HG03457 (cell line): Measurements from ENCODE around the gene DCP2.

Source experiments
- ATAC-seq: cut with Tn5 transposase; IDR thresholded peaks from one replicate; pipeline ENCODE4 v1.9.1; 2021; ENCODE audit warnings: moderate number of reproducible peaks; ENCODE audit not compliant: unreplicated experiment

Gene DCP2

DNA sequence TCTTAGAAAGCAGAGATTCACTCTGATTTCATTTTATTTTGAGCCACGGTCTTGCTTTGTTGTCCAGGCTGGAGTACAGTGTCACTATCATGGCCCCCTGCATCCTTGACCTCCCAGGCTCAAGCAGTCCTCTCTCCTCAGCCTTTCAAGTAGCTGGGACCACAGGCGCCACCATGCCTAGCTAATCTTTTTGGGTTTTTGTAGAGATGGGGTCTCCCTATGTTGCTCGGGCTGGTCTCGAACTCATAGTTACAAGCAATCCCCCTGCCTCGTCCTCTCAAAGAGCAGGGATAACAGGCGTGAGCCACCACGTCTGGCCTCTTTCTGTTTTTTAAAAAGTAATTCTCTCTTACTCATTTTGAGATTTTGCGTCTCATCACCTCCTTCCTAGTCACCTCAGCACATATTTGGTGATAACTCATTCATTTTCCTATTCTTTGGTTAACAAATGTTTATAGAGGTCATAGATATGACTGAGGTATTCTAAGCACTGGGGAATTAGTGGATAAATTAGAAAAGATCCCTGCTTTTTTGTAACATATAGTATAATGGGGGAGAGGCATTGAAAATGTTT is 10.8 kb upstream of the DCP2 start:
- no peak for ATAC-seq

DNA sequence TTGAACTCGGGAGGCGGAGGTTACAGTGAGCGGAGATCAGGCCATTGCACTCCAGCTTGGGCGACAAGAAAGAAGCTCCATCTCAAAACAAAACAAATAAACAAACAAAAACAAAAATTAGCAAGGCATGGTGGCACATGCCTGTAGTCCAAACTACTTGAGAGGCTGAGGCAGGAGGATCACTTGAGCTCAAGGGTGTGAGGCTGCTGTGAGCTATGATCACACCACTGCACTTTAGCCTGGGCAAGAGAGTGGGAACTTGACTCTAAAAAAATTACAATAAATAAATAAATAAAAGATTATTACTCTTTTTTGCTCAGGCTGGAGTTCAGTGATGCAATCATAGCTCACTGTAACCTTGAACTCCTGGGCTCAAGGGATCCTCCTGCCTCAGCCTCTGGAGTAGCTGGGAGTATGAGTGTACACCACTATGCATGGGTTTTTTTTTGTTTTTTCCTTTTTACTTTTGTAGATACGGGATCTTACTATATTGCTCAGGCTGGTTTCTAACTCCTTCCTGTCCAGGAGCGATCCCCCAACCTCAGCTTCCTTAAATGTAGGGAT is 9.0 kb upstream of the DCP2 start:
- ATAC-seq = no peak

DNA sequence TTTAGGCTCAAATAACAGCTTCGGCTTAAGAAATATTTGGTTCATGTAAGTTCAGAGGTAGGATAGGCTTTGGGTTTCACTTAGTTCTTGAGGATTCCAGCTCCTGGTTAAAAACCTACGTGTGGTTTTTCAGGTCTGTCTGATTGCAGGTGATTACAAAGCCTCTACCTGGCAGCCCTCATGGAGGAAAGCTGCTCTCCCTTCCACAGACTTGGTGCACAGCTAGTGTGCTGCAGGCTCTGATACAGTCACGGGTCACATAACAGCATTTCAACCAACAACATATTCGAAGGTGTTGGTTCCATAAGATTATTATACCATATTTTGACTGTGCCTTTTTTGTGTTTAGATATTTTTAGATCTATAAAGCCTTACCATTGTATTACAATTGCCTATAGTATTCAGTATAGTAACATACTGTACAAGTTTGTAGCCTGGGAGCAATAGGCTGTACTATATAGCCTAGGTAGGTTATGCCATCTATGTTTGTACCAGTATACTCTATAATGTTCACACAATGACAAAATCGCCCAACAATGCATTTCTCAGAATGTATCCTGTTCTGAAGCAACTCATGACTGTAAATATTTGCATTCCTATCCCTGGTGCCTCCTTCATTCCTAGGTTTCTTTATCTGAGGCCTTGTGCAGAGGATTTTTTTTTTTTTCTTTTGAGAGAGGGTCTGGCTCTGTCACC is 8.0 kb upstream of the DCP2 start:
- ATAC-seq = no peak

DNA sequence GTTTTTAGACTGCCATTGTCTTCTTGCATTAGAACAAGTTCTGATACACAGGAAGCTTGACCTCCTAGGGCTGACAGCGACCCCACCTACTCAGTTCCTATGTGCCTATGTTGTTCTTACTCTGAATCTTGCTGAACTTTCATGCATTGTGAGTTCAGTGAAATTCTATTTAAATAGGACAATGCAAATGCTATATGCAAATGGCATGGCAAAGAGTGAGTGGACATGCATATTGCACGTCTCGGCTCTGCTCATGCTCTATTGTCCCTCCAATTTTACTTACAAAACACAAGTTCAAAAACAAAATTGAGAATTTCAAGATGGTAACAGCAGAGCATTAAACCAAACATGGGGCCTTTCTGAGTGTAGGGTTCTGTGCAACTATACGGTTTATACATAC is 5.3 kb upstream of the DCP2 start:
- no peak for ATAC-seq

DNA sequence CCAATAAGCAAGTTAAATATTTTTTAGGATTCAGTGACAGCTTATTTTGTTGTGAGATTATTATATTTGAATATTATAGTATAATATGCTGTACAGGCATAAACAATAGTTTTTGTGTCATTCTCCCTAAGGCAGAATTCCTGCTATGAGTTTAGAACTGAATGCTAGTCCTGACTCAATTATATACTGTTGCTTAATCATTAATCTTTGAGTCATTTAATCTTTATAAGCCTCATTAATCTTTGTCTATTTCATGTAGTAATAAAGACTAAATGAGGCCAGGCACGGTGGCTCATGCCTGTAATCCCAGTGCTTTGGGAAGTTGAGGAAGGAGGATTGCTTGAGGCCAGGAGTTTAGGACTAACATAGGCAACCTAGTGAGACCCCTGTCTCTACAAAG is 3.6 kb upstream of the DCP2 start:
- no peak for ATAC-seq

DNA sequence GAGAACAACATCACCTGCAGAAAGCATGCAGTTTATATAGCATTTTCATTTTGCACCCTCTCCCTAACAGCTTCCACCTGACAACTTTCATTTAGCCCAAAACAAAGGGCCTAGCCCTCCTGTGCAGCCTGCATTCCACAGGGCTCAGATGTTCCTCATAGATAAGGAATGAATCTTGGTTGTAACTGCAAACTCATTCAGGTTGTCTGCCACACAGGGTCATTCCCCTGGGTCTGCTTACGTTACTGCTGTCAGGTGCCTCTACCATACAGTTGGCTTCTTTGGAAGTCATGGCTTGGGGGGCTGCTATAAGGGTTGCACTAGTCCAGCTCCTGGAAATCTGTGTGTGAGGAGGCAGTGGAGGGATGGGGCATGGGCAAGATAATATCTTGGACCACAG is 2.7 kb upstream of the DCP2 start:
- ATAC-seq = no peak

DNA sequence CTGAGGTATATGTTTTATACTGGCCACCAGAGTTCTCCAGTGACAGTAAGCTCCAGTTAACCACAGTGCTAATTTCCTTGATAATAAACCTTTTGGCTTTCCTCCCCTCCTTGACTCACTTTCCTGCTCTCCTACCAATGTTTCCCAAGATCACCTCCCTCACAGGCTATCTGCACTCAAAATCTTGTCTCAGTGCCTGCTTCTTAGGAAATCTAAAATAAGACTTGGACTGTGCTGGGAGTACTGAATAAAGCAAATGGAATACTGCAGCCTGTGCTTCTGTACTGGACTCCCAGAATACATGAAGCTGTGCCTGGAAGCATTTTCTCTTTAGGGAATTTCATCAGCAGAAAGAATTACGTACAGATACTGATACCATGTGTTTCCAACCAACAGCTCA is 1.7 kb upstream of the DCP2 start:
- ATAC-seq = no peak

DNA sequence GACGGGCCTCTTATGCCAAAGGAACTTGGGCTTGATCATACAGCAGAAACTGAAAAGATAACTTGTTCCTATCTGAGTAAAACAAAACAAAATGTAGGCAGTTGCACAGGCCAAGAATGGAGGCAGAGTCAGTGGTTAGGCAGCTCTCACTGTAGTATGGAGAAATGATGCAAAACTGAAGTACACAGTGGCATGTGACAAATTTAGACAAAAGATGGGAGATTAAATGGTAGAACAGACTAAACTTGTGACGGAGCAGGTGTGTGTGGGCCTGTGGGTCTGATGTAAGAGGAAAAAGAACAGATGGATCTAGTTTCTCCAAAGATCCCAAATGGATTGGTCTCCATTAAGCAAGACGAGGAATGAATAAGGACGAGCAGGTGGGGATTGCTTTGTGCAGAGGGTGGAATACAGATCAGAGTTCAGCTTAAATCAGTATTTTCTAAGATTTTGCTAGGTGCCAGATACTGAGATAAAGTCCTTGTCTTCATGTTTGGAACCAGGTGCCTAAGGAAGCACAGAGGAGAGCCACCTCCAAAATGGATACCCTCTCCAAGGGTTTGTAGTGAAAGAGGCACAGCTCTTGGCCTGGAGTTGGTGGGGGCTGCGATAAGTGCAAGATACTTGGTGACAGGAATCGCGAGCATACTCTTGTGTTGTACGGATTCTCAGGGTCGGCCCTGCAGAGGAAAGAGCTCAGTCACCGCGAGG is 722 bp upstream of the DCP2 start:
- ATAC-seq = peak; percentile 8

DNA sequence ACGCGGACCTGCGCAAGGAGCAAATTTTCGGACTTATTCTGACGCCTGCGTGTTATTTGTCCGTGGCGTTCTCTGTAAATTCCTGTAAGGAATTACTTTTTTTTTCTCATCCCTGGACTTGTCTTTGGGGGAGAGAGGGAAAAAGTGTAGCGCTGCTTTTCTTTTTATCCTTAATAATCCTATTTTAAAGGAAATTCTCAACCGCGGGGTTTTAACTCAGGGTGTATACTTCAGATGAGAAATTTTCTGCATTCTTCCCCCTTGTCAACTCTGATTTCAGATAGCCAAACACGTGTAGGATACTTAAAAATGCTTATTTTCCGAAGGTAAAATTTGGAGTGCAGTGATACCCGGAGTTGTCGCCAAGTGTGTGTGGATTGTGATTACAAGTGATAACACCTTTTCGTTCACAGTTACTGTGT is 853 bp downstream of the DCP2 start:
- no peak for ATAC-seq

DNA sequence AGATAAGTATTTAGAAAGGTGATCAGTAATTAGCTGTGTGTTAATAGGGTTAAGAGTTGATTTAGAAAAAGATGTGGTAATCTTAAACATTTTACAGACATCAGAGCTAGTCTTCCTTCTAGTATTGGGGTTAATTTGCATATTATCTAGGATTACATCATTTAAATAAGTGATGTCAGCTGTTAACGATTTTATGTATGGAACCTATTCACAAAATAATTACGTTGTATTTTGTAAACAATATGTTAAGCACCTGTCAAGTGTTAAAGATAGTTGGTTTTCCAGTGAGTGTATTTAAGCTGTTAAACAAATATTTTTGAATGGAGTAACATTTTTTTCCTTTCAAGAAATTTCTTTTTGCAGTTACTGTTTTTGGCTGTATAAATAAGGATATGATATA is 2.2 kb downstream of the DCP2 start:
- no peak for ATAC-seq

DNA sequence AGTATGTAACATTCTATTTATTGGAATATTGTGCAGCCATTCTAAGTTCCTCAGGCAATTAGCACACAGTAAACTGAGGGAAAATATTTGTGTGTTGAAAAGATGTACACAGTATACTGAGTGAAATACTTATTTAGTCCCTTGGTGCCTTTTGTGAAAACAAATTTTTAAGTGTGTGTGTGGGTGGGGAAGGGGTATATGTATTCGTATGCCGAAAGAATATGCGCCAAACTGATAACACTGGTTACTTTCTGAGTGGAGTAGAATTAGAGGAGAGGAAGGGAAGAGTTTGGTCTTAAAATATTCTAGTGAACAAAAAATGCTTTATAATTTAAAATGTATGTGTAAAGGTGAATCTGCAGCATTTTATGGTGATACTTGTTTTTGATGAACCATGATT is 3.1 kb downstream of the DCP2 start:
- no peak for ATAC-seq

DNA sequence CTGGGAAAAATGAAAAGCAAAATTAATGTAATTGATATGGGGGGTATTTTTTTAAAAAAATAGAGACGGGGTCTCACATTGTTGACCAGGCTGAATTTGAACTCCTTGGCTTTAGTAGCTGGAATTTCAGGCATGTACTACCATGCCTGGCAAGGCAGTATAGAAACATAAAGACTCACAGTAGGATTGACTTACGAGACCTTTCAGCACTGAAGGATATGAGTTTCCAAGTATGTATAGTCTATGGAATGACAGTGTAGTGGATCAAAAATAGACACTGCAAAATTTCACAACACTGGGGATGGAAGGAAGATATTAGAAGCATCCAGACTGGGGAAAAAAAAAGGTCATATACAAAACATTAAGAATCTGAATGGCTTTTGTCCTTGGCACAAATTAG is 6.8 kb downstream of the DCP2 start:
- ATAC-seq = no peak

DNA sequence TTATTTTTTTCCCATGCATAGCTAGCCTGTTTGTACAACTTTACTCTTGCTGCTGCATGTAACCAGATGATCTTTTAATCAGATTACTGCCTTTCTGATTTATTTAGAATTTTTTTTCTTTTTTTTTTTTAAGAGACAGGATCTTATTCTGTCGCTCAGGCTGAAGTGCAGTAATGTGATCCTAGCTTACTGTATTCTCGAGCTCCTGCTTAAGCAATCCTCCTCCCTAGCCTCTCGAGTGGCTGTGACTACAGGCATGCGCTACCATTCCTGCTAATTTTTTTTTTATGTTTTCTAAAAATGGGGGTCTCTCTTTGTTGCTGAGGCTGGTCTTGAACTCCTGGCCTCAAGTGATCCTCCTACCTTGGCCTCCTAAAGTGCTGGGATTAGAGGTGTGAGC is 9.6 kb downstream of the DCP2 start:
- ATAC-seq = no peak

DNA sequence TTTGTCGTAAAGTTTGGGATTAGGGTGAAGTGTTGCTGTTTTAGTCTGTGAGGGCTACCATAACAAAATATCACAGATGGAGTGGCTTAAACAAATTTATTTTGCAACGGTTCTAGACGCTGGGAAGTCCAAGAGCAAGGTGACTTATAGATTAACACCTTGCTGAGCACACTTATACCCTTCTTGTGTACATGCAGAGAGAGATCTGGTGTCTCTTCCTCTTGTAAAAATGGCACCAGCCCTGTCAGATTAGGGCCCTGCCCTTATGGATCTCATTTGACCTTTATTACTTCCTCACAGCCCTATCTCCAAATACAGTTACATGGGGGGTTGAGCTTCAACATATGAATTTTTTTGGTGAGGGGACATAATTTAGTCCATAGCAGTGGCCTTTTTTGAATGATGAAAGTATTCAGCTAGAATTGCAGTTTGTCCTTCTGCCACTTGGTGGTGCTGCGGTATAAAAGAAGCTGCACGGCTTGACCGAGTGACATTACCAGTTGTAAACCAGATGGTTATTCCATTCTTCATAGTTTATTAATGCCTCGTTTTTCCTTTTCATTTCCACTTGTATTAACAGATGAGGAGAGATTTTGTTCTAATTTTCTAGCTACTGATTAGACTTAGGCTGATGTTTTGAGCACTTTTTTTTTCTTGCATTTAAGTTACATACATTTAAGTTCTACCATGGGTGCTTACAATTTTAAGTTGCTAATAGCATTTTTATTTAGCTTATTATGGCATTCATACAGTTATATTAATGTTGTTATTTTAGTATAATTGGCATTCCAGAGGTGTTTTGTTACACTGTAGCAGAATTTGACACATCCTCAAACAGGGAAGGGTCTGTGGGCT is 19.4 kb downstream of the DCP2 start:
- peak; percentile 66 for ATAC-seq

DNA sequence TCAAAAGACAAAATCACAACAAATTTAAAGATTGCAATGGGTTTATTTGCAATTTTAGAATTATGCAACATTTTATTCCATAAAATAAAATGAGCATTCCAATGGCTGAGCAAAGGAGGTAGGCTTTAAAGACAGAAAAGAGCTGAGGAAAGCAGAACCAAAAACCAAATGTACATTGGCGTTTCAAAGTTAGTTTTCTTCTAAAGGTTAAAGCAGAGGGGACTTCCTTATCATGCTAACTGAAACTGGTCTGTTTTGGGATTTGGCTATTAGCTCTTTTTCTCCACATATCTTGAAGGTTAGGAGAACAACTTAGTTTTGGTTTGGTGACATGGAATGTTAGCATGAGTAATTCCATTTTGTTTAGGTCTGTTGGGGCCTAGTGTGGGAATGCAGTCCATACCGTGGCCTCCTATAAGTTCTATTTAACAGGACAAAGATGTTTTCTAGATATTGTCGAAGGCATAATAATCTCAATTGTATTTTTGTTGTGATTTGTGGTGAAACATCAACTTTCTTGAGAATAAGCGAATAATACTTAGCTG is 20.3 kb downstream of the DCP2 start:
- no peak for ATAC-seq

DNA sequence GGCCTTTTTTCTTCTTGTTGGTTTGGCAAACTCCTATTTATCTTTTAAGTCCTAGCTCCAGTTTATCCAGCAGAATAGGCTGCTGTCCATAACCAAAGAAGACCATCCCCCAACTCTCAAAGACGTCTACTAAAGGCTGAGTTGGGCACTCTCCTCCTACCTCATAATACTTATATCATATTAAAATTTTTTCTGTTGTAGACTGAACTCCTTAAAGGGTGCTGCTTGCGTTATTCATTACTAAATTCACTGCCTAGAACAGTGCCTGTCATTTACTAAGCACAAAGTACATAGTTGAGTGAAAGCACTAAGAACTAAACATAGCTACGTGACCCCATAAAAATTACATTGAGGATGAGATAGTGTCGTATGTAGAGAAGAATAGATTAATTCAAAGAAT is 21.7 kb downstream of the DCP2 start:
- ATAC-seq = no peak

DNA sequence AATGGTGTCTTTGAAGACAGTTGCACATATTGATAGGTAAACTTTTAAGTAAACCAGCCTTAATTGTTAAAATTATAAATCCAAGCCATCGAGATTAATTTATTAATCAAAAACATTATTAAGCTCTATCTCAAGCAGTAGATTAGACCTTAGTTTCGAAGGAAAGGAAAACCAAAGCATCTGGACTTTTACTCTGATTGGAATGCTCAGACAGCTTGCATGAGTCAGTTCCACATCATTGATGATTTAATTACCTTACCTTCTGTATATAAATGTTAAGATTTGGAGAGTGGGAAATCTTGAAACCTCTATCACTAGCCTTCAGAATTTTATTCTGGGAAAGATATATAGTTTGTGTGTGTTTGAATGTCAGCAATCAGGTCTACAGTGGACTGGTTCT is 23.9 kb downstream of the DCP2 start:
- no peak for ATAC-seq

DNA sequence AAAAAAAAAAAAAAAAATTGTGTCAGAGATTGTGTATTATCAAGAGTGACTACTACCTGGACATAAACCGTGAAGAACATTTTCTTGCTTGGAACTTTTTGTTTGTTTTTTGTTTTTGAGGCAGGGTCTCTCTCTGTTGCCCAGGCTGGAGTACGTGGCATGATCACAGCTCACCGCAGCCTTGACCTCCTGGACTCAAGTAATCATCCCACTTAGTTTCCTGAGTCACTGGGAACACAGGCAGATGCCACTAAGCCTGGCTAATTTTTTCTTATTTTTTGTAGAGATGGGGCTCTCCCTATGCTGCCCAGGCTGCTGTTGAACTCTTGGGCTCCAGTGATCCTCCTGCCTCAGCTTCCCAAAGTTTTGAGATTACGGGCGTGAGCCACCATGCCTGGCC is 25.8 kb downstream of the DCP2 start:
- ATAC-seq = no peak

DNA sequence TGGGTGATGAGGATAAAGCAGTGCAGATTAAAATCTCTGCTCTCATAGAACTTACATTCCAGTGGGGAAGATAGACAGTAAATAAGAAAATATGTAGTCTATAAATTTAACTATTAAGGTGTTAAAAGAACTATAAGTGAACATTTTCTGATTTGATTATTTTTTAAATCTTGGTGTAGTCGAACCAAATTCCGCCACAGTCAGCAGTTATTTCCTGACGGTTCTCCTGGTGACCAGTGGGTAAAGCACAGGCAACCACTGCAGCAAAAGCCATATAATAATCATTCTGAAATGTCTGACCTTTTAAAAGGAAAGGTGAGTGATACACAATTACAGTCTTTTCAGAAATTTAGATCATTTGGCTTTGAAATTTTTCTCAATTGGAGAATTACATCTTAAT is 27.2 kb downstream of the DCP2 start:
- ATAC-seq = no peak

DNA sequence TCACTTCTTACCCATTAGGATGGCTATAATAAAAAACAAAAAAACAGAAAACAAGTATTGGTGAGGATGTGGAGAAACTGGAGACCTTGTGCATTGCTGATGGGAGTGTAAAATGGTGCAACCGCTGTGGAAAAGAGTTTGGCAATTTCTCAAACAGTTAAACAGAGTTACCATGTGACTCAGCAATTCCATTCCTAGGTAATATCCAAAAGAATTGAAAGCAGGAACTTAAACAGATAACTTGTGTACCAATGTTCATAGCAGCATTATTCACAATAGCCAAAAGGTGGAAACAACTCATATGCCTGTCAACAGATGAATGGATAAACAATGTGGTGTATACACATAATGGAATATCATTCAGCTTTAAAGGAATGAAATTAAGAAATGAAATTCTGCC is 28.9 kb downstream of the DCP2 start:
- ATAC-seq = no peak
